HCT116 (cell line): ENCODE data around the gene ATP8A2. TPM values are rescaled to one million over a fixed set of nuclear protein-coding genes. Genes with fewer than 3 reads are reported as not detected.

Experiments
- ATAC-seq: fragments of 200-7000 bp; cut with Tn5 transposase; 2 replicates; pipeline ENCODE4 v1.9.1; 2020; ENCODE audit warnings: mild to moderate bottlenecking, moderate library complexity
- BruUV-seq: library from RNA; stranded (reverse); fragments of 400-500 nt; replicated peaks from 2 replicates; lab custom pipeline; 2021; lab: Mats Ljungman, UMichigan
- CTCF ChIA-PET: fragments of 300-600 bp; sonication (Branson Sonifier 250); formaldehyde crosslinking; loops from one replicate; lab custom pipeline; 2021; ENCODE audit warnings: antibody characterized with exemption; lab: Charles Lee
- POLR2A ChIA-PET: fragments of 300-600, 350-600 bp; sonication (Branson Sonifier 250); formaldehyde crosslinking; loops from one replicate; lab custom pipeline; 2021; ENCODE audit warnings: antibody characterized with exemption; lab: Charles Lee
- RAD21 ChIA-PET, 2 experiments: fragments of 300-600 bp; sonication (Branson Sonifier 250); formaldehyde crosslinking; loops; one replicate each; lab custom pipeline; 2023; ENCODE audit warnings: low total read pairs in 2 of 2; ENCODE audit not compliant: uncharacterized antibody in 2 of 2, unreplicated experiment in 2 of 2, low non-redundant PET in 1 of 2; lab: Charles Lee
- DNase-seq: peaks from one replicate; pipeline ENCODE4 v3.0.0-alpha.2; 2010; ENCODE audit warnings: low read depth, low spot score
- H2AFZ ChIP-seq: fragments of 200-600 bp; shearing (Covaris generic), sonication (generic); 2 replicates; pipeline ENCODE4 v1.6.1; 2017; ENCODE audit warnings: low read depth, mixed run types, mixed read lengths, antibody characterized with exemption, low read length; ENCODE audit not compliant: poor library complexity, severe bottlenecking
- H3K27ac ChIP-seq: 2 replicates; pipeline ENCODE4 v1.5.1; 2012; ENCODE audit warnings: low read depth, low read length
- H3K27me3 ChIP-seq: fragments of 200-600 bp; sonication (generic); 2 replicates; pipeline ENCODE4 v1.6.1; 2016; ENCODE audit warnings: mixed run types, low read length, mixed read lengths; ENCODE audit not compliant: insufficient read depth
- H3K36me3 ChIP-seq, 2 experiments: fragments of 200-500 bp in 1 of 2; fragments of 200-600 bp in 1 of 2; sonication (Bioruptor generic) in 1 of 2; sonication (generic) in 1 of 2; 2 replicates each; pipeline versions ENCODE4 v1.5.1 to v1.6.1; 2014 to 2016; ENCODE audit warnings: low read length in 2 of 2, inconsistent platforms in 1 of 2, mixed read lengths in 1 of 2, mixed run types in 1 of 2; ENCODE audit not compliant: insufficient read depth in 2 of 2, control insufficient read depth in 1 of 2
- H3K4me1 ChIP-seq, 2 experiments: fragments of 200-600 bp in 1 of 2; sonication (generic) in 1 of 2; 2 replicates each; pipeline versions ENCODE4 v1.5.1 to v1.6.1; 2012 to 2017; ENCODE audit warnings: low read length in 2 of 2, inconsistent platforms in 1 of 2, mild to moderate bottlenecking in 1 of 2, mixed read lengths in 1 of 2, mixed run types in 1 of 2, moderate library complexity in 1 of 2; ENCODE audit not compliant: insufficient read depth in 2 of 2, control insufficient read depth in 1 of 2
- H3K4me2 ChIP-seq: fragments of 200-600 bp; sonication (generic); 2 replicates; pipeline ENCODE4 v1.6.1; 2017; ENCODE audit warnings: mixed run types, low read length, mixed read lengths
- H3K4me3 ChIP-seq, 2 experiments: fragments of 200-600 bp in 1 of 2; sonication (generic) in 1 of 2; replicated peaks in 1 of 2; 2 replicates each; pipeline ENCODE4 v1.5.1; 2011 to 2016; ENCODE audit warnings: low read length in 2 of 2, control low read depth in 1 of 2, low read depth in 1 of 2, mild to moderate bottlenecking in 1 of 2, mixed read lengths in 1 of 2, mixed run types in 1 of 2
- H3K79me2 ChIP-seq: fragments of 200-600 bp; sonication (generic); 2 replicates; pipeline ENCODE4 v1.6.1; 2017; ENCODE audit warnings: mild to moderate bottlenecking, mixed run types, low read length, moderate library complexity, mixed read lengths; ENCODE audit not compliant: insufficient read depth
- H3K9ac ChIP-seq: fragments of 200-600 bp; sonication (generic); 2 replicates; pipeline ENCODE4 v1.6.1; 2016; ENCODE audit warnings: low read length, mixed read lengths
- H3K9me2 ChIP-seq: fragments of 200-600 bp; sonication (generic), shearing (Covaris generic); 2 replicates; pipeline ENCODE4 v1.6.1; 2017; ENCODE audit warnings: mixed run types, mild to moderate bottlenecking, moderate library complexity; ENCODE audit not compliant: insufficient read depth
- H3K9me3 ChIP-seq, 2 experiments: fragments of 200-500 bp in 1 of 2; fragments of 200-600 bp in 1 of 2; sonication (Bioruptor generic) in 1 of 2; sonication (generic) in 1 of 2; 2 replicates each; pipeline ENCODE4 v1.6.1; 2014 to 2017; ENCODE audit warnings: low read length in 2 of 2, mixed read lengths in 2 of 2, inconsistent platforms in 1 of 2, low read depth in 1 of 2, mild to moderate bottlenecking in 1 of 2, mixed run types in 1 of 2, moderate library complexity in 1 of 2; ENCODE audit not compliant: control insufficient read depth in 1 of 2, insufficient read depth in 1 of 2
- H4K20me1 ChIP-seq: fragments of 200-600 bp; sonication (generic), shearing (Covaris generic); 2 replicates; pipeline ENCODE4 v1.6.1; 2017; ENCODE audit warnings: mixed run types, mild to moderate bottlenecking, moderate library complexity; ENCODE audit not compliant: insufficient read depth
- CEBPB ChIP-seq: IDR thresholded peaks from 2 replicates; pipeline ENCODE4 v1.6.1; 2012; ENCODE audit warnings: low read depth
- EGR1 ChIP-seq: IDR thresholded peaks from 2 replicates; pipeline ENCODE4 v1.6.1; 2012; ENCODE audit warnings: low read depth
- ELF1 ChIP-seq: IDR thresholded peaks from 2 replicates; pipeline ENCODE4 v1.6.1; 2012; ENCODE audit warnings: low read depth, borderline replicate concordance
- EZH2phosphoT487 ChIP-seq: fragments of 200-600 bp; IDR thresholded peaks from 2 replicates; pipeline ENCODE4 v1.6.1; 2018; ENCODE audit warnings: antibody characterized with exemption, borderline replicate concordance
- FOSL1 ChIP-seq: IDR thresholded peaks from 2 replicates; pipeline ENCODE4 v1.6.1; 2012; ENCODE audit warnings: low read depth
- JUND ChIP-seq: IDR thresholded peaks from 2 replicates; pipeline ENCODE4 v1.6.1; 2012
- MAX ChIP-seq: IDR thresholded peaks from 2 replicates; pipeline ENCODE4 v1.6.1; 2012
- POLR2A ChIP-seq: IDR thresholded peaks from 2 replicates; pipeline ENCODE4 v1.7.0; 2011; ENCODE audit warnings: borderline replicate concordance; ENCODE audit not compliant: insufficient read depth, insufficient read length; ENCODE audit errors: extremely low read depth
- POLR2AphosphoS5 ChIP-seq: IDR thresholded peaks from 2 replicates; pipeline ENCODE4 v1.6.1; 2011; ENCODE audit warnings: mild to moderate bottlenecking, low read depth, low read length, moderate library complexity
- SIN3A ChIP-seq: IDR thresholded peaks from 2 replicates; pipeline ENCODE4 v1.6.1; 2012; ENCODE audit warnings: low read depth
- SP1 ChIP-seq: IDR thresholded peaks from 2 replicates; pipeline ENCODE4 v1.6.1; 2012; ENCODE audit warnings: low read depth
- TCF7L2 ChIP-seq: IDR thresholded peaks from 2 replicates; pipeline ENCODE4 v1.7.0; 2011; ENCODE audit warnings: borderline replicate concordance, inconsistent platforms; ENCODE audit not compliant: insufficient read depth, insufficient read length; ENCODE audit errors: extremely low read depth
- ZFX ChIP-seq: fragments of 450-650 bp; IDR thresholded peaks from 2 replicates; pipeline ENCODE4 v1.6.1; 2017
- ZNF274 ChIP-seq: fragments of 200-500 bp; sonication (Bioruptor generic); IDR thresholded peaks from 2 replicates; pipeline ENCODE4 v1.6.1; 2014; ENCODE audit warnings: mild to moderate bottlenecking, low read depth, low read length, inconsistent platforms
- intact Hi-C: fragments of 100-400 bp; cut with micrococcal nuclease; formaldehyde crosslinking; loops from 2 replicates; pipeline ENCODE4 v1.10.0; 2022
- total RNA-seq: library from RNA; stranded (reverse); gene quantifications from one replicate; pipeline ENCODE4 v1.2.1, GENCODE V29; 2021; ENCODE audit not compliant: unreplicated experiment

Gene ATP8A2
- total RNA-seq, 1 experiment from 2014 or later, result not detected

- CTCF ChIA-PET, result no interaction called here
- Histone ChIP-seq H3K4me3 (no peak overlapping the region), H3K9me3 (no peaks in the 10 kb centered on the region), H4K20me1 (no peaks in the 10 kb centered on the region), H3K27me3 (peaks cover 45% of the 10 kb centered on the region), H2AFZ (no peak overlapping the region), H3K27ac (no peak overlapping the region), H3K4me2 (no peak overlapping the region), H3K4me1 (no peaks in the 10 kb centered on the region)
- intact Hi-C loops, result no loop called here
- RAD21 ChIA-PET, result no interaction called here
- TF ChIP-seq MAX (no peak), ZNF274 (no peak), ELF1 (no peak), JUND (no peak), ZFX (no peak), SP1 (no peak), EGR1 (no peak), EZH2phosphoT487 (no peak), CEBPB (no peak)
- TF ChIP-seq, all 23 proteins: peak for 0
- ATAC-seq, result no peak
- no peak for DNase-seq
- no peaks in the 10 kb centered on the region for H3K79me2 ChIP-seq
- BruUV-seq, result no TSS peak
- no peaks in the 10 kb centered on the region for H3K9me2 ChIP-seq
- H3K9ac ChIP-seq, result no peak overlapping the region
- no peaks in the 10 kb centered on the region for H3K36me3 ChIP-seq
- POLR2A ChIA-PET, result no interaction called here
These were observed 529.9 kb downstream of the ATP8A2 start for GRCh38 chr13:25901460-25902376.

- intact Hi-C loops, result no loop called here
- Histone ChIP-seq H3K79me2 (no peaks in the 10 kb centered on the region), H3K36me3 (no peaks in the 10 kb centered on the region), H3K27me3 (peaks cover 45% of the 10 kb centered on the region), H3K9me3 (no peaks in the 10 kb centered on the region), H3K9me2 (no peaks in the 10 kb centered on the region), H3K4me2 (no peak overlapping the region), H3K4me3 (no peak overlapping the region), H3K9ac (no peak overlapping the region), H3K4me1 (no peaks in the 10 kb centered on the region), H3K27ac (no peak overlapping the region), H4K20me1 (no peaks in the 10 kb centered on the region), H2AFZ (no peak overlapping the region)
- DNase-seq, result no peak
- ChIA-PET POLR2A (no interaction called here), CTCF (no interaction called here), RAD21 (no interaction called here)
- no peak for ATAC-seq
- no TSS peak for BruUV-seq
- no peak for TF ChIP-seq POLR2AphosphoS5
- TF ChIP-seq FOSL1, result no peak
- TF ChIP-seq MAX, result no peak
- TF ChIP-seq POLR2A, result no peak
- TF ChIP-seq SP1, result no peak
- TF ChIP-seq SIN3A, result no peak
- no peak for TF ChIP-seq EZH2phosphoT487
- TF ChIP-seq TCF7L2, result no peak
These were observed 530.7 kb downstream of the ATP8A2 start for GRCh38 chr13:25902455-25902854.
